Sigmoid colon (tissue), 4 donors: ENCODE measurements around the gene EMC7.

ENCODE experiments used
- CTCF ChIP-seq, 4 experiments: fragments of 450-650 bp in 3 of 4; fragments of 200-600 bp in 1 of 4; IDR thresholded peaks; one replicate each; pipeline ENCODE4 v1.5.1; 2016 to 2019; ENCODE audit warnings: antibody characterized with exemption in 4 of 4, mild to moderate bottlenecking in 3 of 4, moderate library complexity in 2 of 4
- POLR2A ChIP-seq, 2 donors: fragments of 450-650 bp; IDR thresholded peaks; one replicate each; pipeline ENCODE4 v1.6.1; 2016; ENCODE audit warnings: antibody characterized with exemption in 2 of 2, mild to moderate bottlenecking in 2 of 2, moderate library complexity in 2 of 2
- POLR2AphosphoS5 ChIP-seq, 4 donors: sonication (generic); formaldehyde crosslinking; IDR thresholded peaks; one replicate each; pipeline ENCODE4 v1.6.1; 2017; ENCODE audit warnings: antibody characterized with exemption in 4 of 4

- TF ChIP-seq POLR2AphosphoS5 (IDR thresholded peaks at IDR 0.05) (no peak), CTCF (IDR thresholded peaks at IDR 0.05) (no peak), POLR2A (IDR thresholded peaks at IDR 0.05) (no peak)
Observed at GRCh38 chr15:34049112-34049511, 52.5 kb downstream of the EMC7 start.
